SK-N-SH (cell line): Measurements from ENCODE around the gene DHRS9. TPM values are rescaled to one million over a fixed set of nuclear protein-coding genes. Genes with fewer than 3 reads are reported as not detected.

ENCODE experiments used
- CTCF ChIA-PET: fragments of 300-600, 350-600 bp; formaldehyde crosslinking; extraction: SDS; loops from one replicate; lab custom pipeline; 2021; lab: Yijun Ruan, JAX
- POLR2A ChIA-PET: fragments of 350-600 bp; sonication (Branson Sonifier 250); formaldehyde crosslinking; extraction: SDS; loops from one replicate; lab custom pipeline; 2020; ENCODE audit warnings: antibody characterized with exemption, inconsistent platforms; lab: Yijun Ruan, JAX
- DNase-seq: peaks from one replicate; pipeline ENCODE4 v3.0.0; 2012
- H2AFZ ChIP-seq: fragments of 200-600 bp; sonication (generic); 2 replicates; pipeline ENCODE4 v1.8.1; 2016; ENCODE audit warnings: antibody characterized with exemption, mild to moderate bottlenecking, low read depth
- H3F3A ChIP-seq: fragments of 200-600 bp; sonication (generic); replicated peaks from 2 replicates; pipeline ENCODE3; 2016; ENCODE audit warnings: antibody characterized with exemption, mild to moderate bottlenecking; ENCODE audit not compliant: insufficient read depth
- H3K27ac ChIP-seq, 2 experiments: fragments of 200-500 bp in 1 of 2; fragments of 200-600 bp in 1 of 2; sonication (Bioruptor generic) in 1 of 2; sonication (generic), shearing (Covaris generic) in 1 of 2; 2 replicates each; pipeline versions ENCODE4 v1.5.1 to v1.6.1; 2014 to 2016; ENCODE audit warnings: low read depth in 2 of 2, inconsistent platforms in 1 of 2, low read length in 1 of 2, mild to moderate bottlenecking in 1 of 2, mixed read lengths in 1 of 2
- H3K27me3 ChIP-seq: fragments of 200-600 bp; sonication (generic), shearing (Covaris generic); 2 replicates; pipeline ENCODE4 v1.6.1; 2016; ENCODE audit warnings: mixed run types; ENCODE audit not compliant: insufficient read depth
- H3K36me3 ChIP-seq, 2 experiments: fragments of 200-500 bp in 1 of 2; fragments of 200-600 bp in 1 of 2; sonication (Bioruptor generic) in 1 of 2; sonication (generic) in 1 of 2; replicated peaks in 1 of 2; 2 replicates each; pipeline versions ENCODE3 to v1.5.1; 2014 to 2016; ENCODE audit warnings: low read length in 1 of 2, mild to moderate bottlenecking in 1 of 2; ENCODE audit not compliant: insufficient read depth in 2 of 2, control insufficient read depth in 1 of 2
- H3K4me1 ChIP-seq, 2 experiments: fragments of 200-500 bp in 1 of 2; fragments of 200-600 bp in 1 of 2; sonication (Bioruptor generic) in 1 of 2; sonication (generic), shearing (Covaris generic) in 1 of 2; 2 replicates each; pipeline versions ENCODE4 v1.5.1 to v1.6.1; 2014 to 2016; ENCODE audit warnings: low read depth in 1 of 2, low read length in 1 of 2, mixed run types in 1 of 2; ENCODE audit not compliant: insufficient read depth in 2 of 2, control insufficient read depth in 1 of 2
- H3K4me2 ChIP-seq: fragments of 200-600 bp; sonication (generic), shearing (Covaris generic); 2 replicates; pipeline ENCODE4 v1.6.1; 2017; ENCODE audit warnings: mixed run types
- H3K4me3 ChIP-seq, 2 experiments: fragments of 200-500 bp in 1 of 2; fragments of 200-600 bp in 1 of 2; sonication (Bioruptor generic) in 1 of 2; sonication (generic), shearing (Covaris generic) in 1 of 2; 2 replicates each; pipeline versions ENCODE4 v1.5.1 to v1.8.1; 2014 to 2016; ENCODE audit warnings: low read depth in 2 of 2, inconsistent platforms in 1 of 2, low read length in 1 of 2, mild to moderate bottlenecking in 1 of 2, mixed read lengths in 1 of 2, moderate library complexity in 1 of 2
- H3K79me2 ChIP-seq: fragments of 200-600 bp; sonication (generic); 2 replicates; pipeline ENCODE4 v1.8.1; 2017; ENCODE audit warnings: mild to moderate bottlenecking; ENCODE audit not compliant: insufficient read depth
- H3K9ac ChIP-seq: fragments of 200-600 bp; sonication (generic); 2 replicates; pipeline ENCODE4 v1.6.1; 2017; ENCODE audit warnings: mixed run types
- H3K9me2 ChIP-seq: fragments of 200-600 bp; sonication (generic); 2 replicates; pipeline ENCODE4 v1.6.1; 2017; ENCODE audit warnings: mixed run types
- H3K9me3 ChIP-seq: fragments of 200-600 bp; sonication (generic); 2 replicates; pipeline ENCODE4 v1.6.1; 2017; ENCODE audit warnings: mixed run types, mild to moderate bottlenecking, moderate library complexity
- H4K20me1 ChIP-seq: fragments of 200-600 bp; sonication (generic); 2 replicates; pipeline ENCODE4 v1.6.1; 2017; ENCODE audit warnings: mild to moderate bottlenecking, mixed run types; ENCODE audit not compliant: insufficient read depth
- CHD2 ChIP-seq: fragments of 150-350 bp; IDR thresholded peaks from 2 replicates; pipeline ENCODE4 v1.6.1; 2018; ENCODE audit warnings: low read length; ENCODE audit not compliant: partially characterized antibody
- ELF1 ChIP-seq: IDR thresholded peaks from 2 replicates; pipeline ENCODE4 v1.4.0; 2012
- EP300 ChIP-seq, 2 experiments: IDR thresholded peaks; 2 replicates each; pipeline versions ENCODE4 v1.4.0 to v1.6.1; 2012; ENCODE audit warnings: borderline replicate concordance in 1 of 2, low read depth in 1 of 2, low read length in 1 of 2
- EZH2phosphoT487 ChIP-seq: fragments of 200-600 bp; sonication (generic); IDR thresholded peaks from 2 replicates; pipeline ENCODE4 v1.6.1; 2017; ENCODE audit warnings: low read depth, mixed run types, mild to moderate bottlenecking, antibody characterized with exemption, moderate library complexity, borderline replicate concordance
- GATA2 ChIP-seq: sonication (generic); formaldehyde crosslinking; IDR thresholded peaks from 2 replicates; pipeline ENCODE4 v1.5.0; 2020; ENCODE audit warnings: mild to moderate bottlenecking, missing genetic modification reagents
- MAX ChIP-seq: IDR thresholded peaks from 2 replicates; pipeline ENCODE4 v1.4.0; 2012; ENCODE audit warnings: low read depth
- NFIC ChIP-seq: IDR thresholded peaks from 2 replicates; pipeline ENCODE4 v1.4.0; 2012; ENCODE audit warnings: borderline replicate concordance
- NRF1 ChIP-seq: IDR thresholded peaks from 2 replicates; pipeline ENCODE4 v1.6.1; 2012; ENCODE audit warnings: low read depth, mild to moderate bottlenecking, low read length
- RAD21 ChIP-seq: IDR thresholded peaks from 2 replicates; pipeline ENCODE4 v1.6.1; 2012; ENCODE audit warnings: mild to moderate bottlenecking, low read length
- RFX5 ChIP-seq: IDR thresholded peaks from 2 replicates; pipeline ENCODE4 v1.6.1; 2012; ENCODE audit warnings: mild to moderate bottlenecking, improper control_type of control experiment, low read length
- SIN3A ChIP-seq: IDR thresholded peaks from 2 replicates; pipeline ENCODE4 v1.6.1; 2012; ENCODE audit warnings: low read depth, mild to moderate bottlenecking, low read length, moderate library complexity, borderline replicate concordance
- SMC3 ChIP-seq: IDR thresholded peaks from 2 replicates; pipeline ENCODE4 v1.6.1; 2012; ENCODE audit warnings: low read depth, low read length, improper control_type of control experiment
- TAF1 ChIP-seq: IDR thresholded peaks from 2 replicates; pipeline ENCODE4 v1.6.1; 2012; ENCODE audit warnings: low read depth, mild to moderate bottlenecking, low read length, moderate library complexity, borderline replicate concordance
- TEAD4 ChIP-seq: IDR thresholded peaks from 2 replicates; pipeline ENCODE4 v1.4.0; 2012; ENCODE audit warnings: mild to moderate bottlenecking, borderline replicate concordance; ENCODE audit not compliant: insufficient read depth
- YY1 ChIP-seq: IDR thresholded peaks from 2 replicates; pipeline ENCODE4 v1.4.0; 2012; ENCODE audit warnings: low read depth, mild to moderate bottlenecking
- WGBS: methylation state at CpG from one replicate; pipeline ENCODE4 v1.1.6; 2017; ENCODE audit warnings: low lambda C conversion rate; 5-methylcytosine and 5-hydroxymethylcytosine counted together
- polyA plus RNA-seq, 3 experiments: library from polyadenylated mRNA; depleted of rRNA; stranded (reverse); fragments of >200 nt; gene quantifications; 2 replicates each; pipeline ENCODE4 v1.2.3, GENCODE V29; 2012
- TF ChIP-seq, protein P1 (sequence below): IDR thresholded peaks from 2 replicates; pipeline ENCODE4 v1.4.0; 2012; ENCODE audit warnings: low read depth, borderline replicate concordance
- TF ChIP-seq, protein P2 (sequence below): fragments of 150-350 bp; IDR thresholded peaks from 2 replicates; pipeline ENCODE4 v1.6.1; 2017; ENCODE audit warnings: antibody characterized with exemption, low read length, low read depth, borderline replicate concordance
- TF ChIP-seq, protein P3 (sequence below): fragments of 200-600 bp; sonication (generic); IDR thresholded peaks from 2 replicates; pipeline ENCODE4 v1.6.1; 2017; ENCODE audit warnings: antibody characterized with exemption, mild to moderate bottlenecking, moderate library complexity

Gene DHRS9
- polyA plus RNA-seq, 1 of the 3 experiments (the other 2 are of a cell fraction): not detected

GRCh38 chr2:169087757-169088379 is 18.5 kb downstream of the DHRS9 start:
- no peaks in the 10 kb centered on the region for H3K4me1 ChIP-seq
- no peaks in the 10 kb centered on the region for H3K79me2 ChIP-seq
- no peaks in the 10 kb centered on the region for H3K9me3 ChIP-seq
- H2AFZ ChIP-seq: no peak overlapping the region
- no peaks in the 10 kb centered on the region for H3K36me3 ChIP-seq
- no peak for DNase-seq
- H3K4me3 ChIP-seq: no peak overlapping the region
- no peaks in the 10 kb centered on the region for H4K20me1 ChIP-seq
- H3K4me2 ChIP-seq: no peak overlapping the region
- H3K27ac ChIP-seq: no peak overlapping the region
- no peaks in the 10 kb centered on the region for H3K9me2 ChIP-seq
- H3K27me3 ChIP-seq: no peaks in the 10 kb centered on the region
- H3F3A ChIP-seq: no peaks in the 10 kb centered on the region
- WGBS: 43% methylated on average over 5 of the region's 6 CpGs
- ChIA-PET POLR2A (no interaction called here), CTCF (interaction anchor here (1.0 kb wide), 1 partner anchor 22 kb away, joined by 5 read pairs; no protein-coding TSS in a partner anchor)
- no peak overlapping the region for H3K9ac ChIP-seq
- TF ChIP-seq SMC3 (no peak), RFX5 (no peak), EP300 (IDR thresholded peaks at IDR 0.05; ENCODE audit: borderline replicate concordance in 1 of 2, low read depth in 1 of 2, low read length in 1 of 2) (no peak), TAF1 (no peak), EZH2phosphoT487 (no peak), TEAD4 (no peak), MAX (no peak), SIN3A (no peak), YY1 (no peak), RAD21 (no peak), NRF1 (no peak), ELF1 (no peak), CHD2 (no peak), NFIC (no peak), GATA2 (no peak)
- TF ChIP-seq, protein P1, sequence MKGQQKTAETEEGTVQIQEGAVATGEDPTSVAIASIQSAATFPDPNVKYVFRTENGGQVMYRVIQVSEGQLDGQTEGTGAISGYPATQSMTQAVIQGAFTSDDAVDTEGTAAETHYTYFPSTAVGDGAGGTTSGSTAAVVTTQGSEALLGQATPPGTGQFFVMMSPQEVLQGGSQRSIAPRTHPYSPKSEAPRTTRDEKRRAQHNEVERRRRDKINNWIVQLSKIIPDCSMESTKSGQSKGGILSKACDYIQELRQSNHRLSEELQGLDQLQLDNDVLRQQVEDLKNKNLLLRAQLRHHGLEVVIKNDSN: no peak
- TF ChIP-seq, protein P2, sequence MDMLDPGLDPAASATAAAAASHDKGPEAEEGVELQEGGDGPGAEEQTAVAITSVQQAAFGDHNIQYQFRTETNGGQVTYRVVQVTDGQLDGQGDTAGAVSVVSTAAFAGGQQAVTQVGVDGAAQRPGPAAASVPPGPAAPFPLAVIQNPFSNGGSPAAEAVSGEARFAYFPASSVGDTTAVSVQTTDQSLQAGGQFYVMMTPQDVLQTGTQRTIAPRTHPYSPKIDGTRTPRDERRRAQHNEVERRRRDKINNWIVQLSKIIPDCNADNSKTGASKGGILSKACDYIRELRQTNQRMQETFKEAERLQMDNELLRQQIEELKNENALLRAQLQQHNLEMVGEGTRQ: no peak
- TF ChIP-seq, protein P3, sequence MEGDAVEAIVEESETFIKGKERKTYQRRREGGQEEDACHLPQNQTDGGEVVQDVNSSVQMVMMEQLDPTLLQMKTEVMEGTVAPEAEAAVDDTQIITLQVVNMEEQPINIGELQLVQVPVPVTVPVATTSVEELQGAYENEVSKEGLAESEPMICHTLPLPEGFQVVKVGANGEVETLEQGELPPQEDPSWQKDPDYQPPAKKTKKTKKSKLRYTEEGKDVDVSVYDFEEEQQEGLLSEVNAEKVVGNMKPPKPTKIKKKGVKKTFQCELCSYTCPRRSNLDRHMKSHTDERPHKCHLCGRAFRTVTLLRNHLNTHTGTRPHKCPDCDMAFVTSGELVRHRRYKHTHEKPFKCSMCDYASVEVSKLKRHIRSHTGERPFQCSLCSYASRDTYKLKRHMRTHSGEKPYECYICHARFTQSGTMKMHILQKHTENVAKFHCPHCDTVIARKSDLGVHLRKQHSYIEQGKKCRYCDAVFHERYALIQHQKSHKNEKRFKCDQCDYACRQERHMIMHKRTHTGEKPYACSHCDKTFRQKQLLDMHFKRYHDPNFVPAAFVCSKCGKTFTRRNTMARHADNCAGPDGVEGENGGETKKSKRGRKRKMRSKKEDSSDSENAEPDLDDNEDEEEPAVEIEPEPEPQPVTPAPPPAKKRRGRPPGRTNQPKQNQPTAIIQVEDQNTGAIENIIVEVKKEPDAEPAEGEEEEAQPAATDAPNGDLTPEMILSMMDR: no peak
